Activated naive CD4-positive, alpha-beta T cell treated with anti-CD3 and anti-CD28 coated beads, Interleukin-2, amount 10 ng/mL, durations not matched to agents 5 hours and 36 hours (primary cell): ENCODE data around the gene SH3D19. TPM values are rescaled to one million over a fixed set of nuclear protein-coding genes. Genes with fewer than 3 reads are reported as not detected.

Experiments used
- total RNA-seq, 2 experiments: library from RNA; stranded (reverse); gene quantifications; one replicate each; pipeline ENCODE4 v1.2.3, GENCODE V29; 2021

Gene SH3D19
- total RNA-seq: not detected

DNA sequence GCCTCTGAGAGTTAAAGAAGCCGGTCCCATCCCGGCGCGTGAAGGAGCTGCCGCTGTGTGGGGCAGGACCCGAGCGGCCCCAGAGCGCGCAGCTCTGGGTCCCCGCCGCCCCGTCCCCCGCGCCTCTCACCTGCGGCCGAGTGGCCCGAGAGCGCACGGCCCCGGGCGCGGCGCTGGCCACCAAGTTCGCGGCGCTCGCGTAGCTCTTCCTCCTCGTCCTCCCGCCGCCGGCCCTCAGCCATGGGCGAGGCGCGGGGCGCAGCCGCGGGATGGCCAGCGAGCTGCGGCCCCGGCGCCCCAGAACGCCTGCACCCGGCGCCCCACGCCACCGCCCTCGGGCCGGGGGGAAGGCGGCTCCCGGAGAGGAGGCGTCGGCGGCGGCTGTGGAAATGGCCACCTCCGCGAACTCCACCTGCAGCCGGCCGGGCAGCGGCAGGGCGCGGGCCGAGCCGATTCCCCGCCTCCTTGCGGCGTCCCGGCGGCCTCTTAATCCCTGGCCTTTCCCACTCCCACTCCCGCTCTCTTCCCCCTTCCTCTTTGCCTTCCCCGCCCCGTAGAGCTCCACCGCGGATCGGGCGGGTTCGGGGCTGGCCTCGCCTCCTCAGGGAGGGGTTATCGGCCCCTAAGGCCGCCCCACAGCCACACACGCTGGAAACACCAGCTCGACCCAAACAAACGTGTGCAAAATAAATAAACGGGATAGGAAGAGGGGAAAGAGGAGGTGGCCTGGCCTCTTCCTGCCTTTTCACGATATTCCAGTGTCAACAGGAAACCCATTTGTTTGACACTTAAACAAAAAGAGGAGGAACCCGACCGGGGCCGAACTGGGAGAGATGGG lies at the start of gene SH3D19:
SH3D19 (minus strand) TSS at position 495 of the 838 bp plus-strand sequence; CDS start at position 242, 253 bp downstream.

DNA sequence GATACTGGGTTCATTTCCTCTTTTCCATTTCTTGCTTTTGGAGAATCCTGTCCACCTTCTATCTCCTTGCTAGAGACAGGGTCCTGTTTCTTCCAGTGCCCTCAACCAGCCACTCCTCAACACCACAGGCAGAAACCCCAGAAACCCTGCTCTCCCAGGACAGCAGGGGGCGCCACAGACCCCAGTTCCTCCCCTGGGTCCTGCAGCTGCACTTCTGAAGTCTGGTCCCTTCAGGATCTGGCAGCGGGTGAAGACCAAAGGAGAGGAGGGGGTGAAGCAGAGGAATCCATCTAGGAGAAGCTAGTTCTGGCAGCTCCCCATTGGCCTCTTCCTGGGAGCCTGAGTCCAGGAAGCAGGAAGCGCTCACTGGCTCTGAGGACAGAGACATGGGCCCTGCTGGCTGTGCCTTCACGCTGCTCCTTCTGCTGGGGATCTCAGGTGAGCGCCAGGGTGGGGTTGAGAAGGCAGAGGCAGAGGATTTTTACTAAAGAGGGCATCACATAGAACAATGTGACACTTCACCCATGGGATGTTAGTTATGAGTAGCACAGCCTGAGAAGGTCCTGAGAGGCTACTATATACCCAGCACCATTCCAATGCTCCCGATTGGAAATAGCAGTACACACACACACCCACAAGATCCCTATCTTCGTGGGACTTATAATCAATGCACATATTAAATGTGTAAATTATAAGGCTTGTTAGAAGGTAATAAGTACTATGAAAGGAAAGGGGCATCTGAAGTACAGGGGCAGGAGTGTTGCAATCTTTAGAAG lies 48.4 kb downstream of the SH3D19 start, which contains the start of gene PRSS48:
PRSS48 (plus strand) TSS at position 375 of the 776 bp plus-strand sequence; CDS start at position 387, 12 bp downstream.

DNA sequence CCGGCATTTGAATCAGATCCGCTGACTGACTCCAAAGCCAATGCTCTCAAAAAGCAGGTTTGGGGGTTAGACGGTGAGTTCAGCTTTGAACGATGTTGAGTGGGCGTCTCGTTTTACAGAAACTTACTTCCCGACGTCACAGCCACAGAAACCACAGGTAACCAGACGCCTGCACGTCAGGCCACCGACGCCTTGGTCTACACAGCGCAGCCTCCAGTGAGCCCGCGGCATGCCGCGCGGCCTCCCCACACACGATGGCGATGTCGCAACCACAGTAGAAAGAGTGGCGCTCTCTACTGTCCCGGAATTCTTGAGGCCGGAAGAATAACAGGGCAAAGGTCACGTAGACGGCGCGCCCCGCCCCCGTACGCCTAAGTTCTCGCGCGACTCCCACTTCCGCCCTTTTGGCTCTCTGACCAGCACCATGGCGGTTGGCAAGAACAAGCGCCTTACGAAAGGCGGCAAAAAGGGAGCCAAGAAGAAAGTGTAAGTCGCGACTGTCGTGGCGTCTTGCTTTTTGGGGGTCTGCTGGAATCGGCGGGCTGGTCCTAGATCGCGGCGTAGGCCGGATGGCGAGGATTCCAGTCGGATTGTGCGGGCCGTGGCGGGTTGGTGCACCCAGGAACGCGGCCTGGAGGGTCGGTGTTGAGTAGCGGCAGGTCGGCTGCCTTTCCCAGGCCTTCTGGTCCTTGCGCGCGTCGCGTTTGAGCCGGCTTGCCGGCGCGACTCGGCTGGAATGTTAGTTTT lies 226.0 kb downstream of the SH3D19 start, which contains the start of gene RPS3A:
RPS3A (plus strand) TSS at position 400 of the 747 bp plus-strand sequence; CDS start at position 425, 25 bp downstream.

Other genes with a start within 250 kb of the SH3D19 start
- gene RPS3A, start 226.0 kb downstream of the SH3D19 start, total RNA-seq: 1,000 to 10,000 TPM; 2,861 to 2,963 TPM
- gene PRSS48, start 48.4 kb downstream of the SH3D19 start, total RNA-seq: not detected
- gene FHIP1A, start 83.6 kb upstream of the SH3D19 start, total RNA-seq: under 1 TPM in 1 of 2 experiments, not detected in 1; 0.05 TPM